Measurements from ENCODE around the gene NINJ2.
"Not testable (repeated sequence)": the region's sequence is repeated elsewhere in the genome, so short reads cannot be mapped to it uniquely, and the experiment has no call there.

The NINJ2 gene

DNA sequence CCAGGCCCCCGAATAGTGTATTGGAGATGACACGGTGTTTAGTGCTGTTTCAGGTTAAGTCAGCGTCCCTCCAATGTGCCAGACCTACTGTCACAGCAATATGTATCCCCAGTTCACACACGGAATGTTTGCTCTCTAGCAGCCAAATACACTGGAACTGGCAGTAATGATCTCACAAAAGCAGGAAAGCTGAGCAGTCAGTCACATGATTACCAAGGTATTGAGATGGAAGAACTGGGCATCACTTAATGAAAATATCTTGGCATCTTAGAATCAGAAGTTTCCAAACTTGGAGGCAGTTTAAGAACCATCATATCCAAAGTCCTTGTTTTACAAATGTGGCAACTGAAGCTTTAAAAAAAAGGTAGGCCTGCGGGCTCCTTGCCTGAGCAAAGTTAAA lies 23.3 kb downstream of the NINJ2 start:
- DNase-seq: no peak

DNA sequence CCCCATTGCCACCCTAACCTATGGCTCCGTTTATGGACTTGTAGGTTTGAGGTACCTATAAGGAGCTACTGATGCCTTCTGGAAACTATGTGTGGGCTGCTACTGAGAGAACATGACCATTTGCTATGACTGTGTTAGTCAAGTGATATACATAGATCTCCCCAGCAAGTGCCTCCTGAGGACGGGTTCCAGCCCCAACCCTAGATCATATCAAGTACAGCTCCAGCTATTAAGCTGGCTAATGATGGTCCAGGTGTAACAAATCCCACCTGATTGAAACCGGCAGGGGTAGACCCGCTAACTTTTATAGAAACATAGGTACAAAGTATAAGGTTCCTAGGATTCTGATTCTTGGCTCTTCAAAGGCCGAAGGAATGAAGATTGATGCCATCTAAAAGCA lies 23.7 kb downstream of the NINJ2 start:
- no peak for DNase-seq

DNA sequence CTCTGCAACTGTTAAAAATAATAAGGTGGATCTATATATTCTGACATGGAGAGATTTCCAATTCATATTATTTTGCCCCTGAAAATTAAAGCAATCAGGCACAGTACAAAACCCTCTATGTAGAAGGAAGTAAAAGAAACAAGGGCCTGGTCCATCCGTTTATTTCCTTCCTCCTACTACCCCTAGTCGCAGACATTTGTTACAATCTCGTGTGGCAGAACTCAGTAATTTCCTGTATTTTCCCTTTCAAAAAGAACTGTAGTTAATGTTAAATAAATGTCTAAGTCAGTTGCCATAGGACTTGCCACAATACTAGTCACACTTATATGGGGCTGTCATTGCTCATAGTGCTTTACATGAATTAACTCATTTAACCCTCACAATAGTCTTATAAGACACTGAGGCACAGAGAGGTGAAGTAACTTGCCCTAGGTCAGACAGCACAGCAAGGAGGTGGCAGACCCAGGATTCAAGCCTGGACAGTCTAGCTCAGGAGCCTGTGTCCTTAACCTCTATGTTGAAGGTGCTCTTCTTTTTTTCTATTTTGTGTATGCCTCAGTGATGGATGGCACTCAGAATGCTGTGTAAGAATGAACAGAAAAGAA lies 24.2 kb downstream of the NINJ2 start:
- no peak for DNase-seq

DNA sequence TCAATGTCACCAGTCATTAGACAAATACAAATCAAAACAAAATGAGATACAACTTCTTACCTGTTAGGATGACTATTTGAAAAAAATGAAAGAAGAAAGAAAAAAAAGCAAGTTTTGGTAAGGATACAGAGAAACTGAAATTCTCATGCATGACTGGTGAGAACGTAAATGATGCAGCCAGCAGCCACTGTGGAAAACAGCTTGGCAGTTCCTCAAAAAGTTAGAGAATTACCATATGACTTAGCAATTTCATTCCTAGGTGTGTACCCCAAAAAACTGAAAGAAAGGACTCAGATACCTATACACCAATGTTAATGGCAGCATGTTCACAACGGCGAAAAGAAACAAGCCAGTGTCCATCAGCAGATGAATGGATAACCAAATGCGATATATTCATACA lies 26.6 kb downstream of the NINJ2 start:
- no peak for DNase-seq

DNA sequence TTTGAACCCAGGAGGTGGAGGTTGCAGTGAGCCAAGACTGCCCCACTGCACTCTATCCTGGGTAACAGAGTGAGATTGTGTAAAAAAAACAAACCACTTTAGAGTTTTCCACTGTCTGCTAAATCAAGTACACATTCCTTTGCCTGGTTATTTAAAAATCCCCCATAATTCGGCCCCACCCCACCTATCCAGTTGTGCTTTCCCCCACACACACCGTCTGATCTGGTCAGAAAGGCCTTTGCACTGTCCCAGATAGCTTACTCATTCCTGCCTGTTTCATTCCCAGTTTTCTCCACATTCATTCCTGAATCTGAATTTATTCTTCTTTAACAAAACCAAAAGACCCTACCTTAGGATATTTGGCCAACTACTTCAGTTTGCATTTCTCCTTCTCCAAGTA lies 29.5 kb downstream of the NINJ2 start:
- no peak for DNase-seq

DNA sequence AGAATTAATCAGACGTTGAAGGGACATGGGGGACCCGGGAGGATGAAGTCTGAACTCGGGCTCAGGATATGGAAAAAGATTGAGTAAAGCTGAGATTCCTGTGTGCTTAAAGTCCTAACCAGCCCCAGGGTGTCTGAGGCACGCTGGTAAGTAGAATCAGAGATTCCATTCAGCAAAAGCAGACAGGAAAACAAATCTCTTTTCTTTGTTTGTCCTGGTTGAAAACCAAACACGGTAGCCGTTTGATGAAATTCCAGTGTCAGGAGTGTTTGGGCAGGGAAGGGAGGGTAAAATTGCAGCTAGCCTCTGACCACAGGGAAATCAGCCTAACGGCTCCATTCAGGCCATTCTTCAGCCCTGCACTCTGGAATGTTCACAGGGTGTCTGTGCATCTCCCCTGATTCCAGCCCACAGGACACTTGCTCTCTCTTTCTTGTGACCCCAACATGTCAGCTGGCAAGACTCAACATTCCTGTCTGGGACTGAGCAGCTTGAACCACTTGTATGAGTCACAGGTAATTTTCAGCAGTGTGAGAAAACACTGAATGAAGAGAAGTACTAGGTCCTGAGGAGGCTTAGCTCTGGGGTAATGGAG lies 31.0 kb downstream of the NINJ2 start:
- DNase-seq: no peak

DNA sequence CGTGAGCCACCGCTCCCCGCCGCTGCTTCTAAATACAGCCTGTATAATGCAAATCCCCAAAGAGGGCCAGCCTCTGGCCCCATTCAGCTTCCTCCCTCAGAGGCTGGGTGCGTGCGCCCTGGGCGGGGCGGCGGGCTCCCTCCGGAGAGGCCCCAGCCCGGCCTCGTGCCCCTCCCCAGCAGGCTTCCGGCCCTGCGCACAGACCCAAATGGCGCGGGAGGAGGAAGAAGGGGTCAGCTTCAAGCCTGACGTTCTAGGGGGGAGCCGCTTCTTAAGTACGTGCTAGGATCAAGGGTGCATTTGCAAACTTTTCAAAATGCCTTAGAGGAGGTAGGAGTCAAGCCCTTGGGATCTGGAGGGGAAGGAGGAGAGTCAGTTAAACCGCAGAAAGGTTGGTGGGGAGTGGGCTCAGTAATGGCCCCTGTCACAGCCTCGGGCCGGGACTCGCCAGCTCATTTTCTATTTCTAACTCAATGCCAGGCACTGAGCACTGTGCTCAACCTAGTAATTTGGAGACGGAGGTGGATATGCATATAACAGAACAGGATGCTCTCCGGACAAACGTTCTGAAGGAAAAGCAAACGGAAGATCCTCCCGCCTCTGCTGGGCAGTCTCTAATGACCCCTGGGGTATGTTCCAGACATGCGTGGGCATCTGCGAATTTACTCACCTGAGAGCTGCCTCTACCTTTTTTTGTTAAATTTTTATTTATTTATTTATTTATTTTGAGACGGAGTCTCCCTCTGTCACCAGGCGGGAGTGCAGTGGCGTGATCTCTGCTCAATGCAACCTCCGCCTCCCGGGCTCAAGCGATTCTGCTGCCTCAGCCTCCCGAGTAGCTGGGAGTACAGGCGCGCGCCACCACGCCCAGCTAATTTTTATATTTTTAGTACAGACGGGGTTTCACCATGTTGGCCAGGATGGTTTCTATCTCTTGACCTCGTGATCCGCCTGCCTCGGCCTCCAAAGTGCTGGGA lies 32.3 kb downstream of the NINJ2 start:
- DNase-seq: no peak

DNA sequence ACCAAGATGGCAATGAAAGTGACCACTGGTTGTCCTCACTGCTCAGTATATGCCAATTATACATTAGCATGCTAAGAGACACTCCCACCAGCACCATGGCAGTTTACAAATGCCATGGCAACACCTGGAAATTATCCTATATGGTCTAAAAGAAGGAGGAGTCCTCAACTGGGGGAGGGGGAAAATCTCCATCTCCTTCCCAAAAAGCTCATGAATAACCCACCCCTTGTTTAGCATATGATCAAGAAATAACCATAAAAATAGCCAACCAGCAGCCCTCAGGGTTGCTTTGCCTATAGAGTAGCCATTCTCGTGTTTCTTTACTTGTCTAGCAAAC lies 34.5 kb downstream of the NINJ2 start:
- DNase-seq: not testable (repeated sequence)

DNA sequence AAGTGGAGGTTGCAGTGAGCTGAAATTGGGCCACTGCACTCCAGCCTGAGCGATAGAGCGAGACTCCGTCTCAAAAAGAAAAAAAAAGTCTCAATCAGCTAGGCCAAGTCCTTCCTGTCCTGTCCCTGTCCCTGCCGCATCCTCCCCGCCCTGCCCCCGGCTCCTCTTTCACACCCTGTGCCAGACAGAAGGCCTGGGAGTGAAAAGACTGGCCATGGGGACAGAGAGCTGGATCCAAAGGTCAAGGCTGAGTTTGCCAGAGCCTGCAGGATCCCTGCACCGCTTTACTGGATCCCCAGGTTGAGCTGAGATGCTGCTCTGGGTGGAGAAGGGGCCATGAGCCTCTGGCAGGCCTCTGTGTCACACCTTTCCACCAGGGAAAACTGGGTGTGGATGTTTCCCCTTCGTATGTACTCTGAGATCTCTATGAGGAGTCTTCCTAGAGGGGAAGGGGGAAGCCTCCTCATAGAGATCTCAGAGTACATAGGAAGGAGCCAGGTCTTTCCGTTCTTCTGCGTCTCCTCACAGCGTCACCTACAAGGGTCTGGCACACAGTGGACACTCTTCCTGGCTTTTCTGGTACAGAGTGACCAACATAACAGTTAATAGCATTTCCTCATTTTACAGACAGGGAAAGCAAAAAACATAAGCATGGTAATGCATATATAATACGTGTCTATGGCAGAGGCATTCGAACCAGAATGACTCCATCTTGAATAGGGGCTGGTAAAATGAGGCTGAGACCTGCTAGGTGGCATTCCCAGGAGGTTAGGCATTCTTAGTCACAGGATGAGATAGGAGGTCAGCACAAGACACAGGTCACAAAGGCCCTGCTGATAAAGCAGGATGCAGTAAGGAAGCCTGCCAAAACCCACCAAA lies 35.1 kb downstream of the NINJ2 start:
- no peak for DNase-seq

DNA sequence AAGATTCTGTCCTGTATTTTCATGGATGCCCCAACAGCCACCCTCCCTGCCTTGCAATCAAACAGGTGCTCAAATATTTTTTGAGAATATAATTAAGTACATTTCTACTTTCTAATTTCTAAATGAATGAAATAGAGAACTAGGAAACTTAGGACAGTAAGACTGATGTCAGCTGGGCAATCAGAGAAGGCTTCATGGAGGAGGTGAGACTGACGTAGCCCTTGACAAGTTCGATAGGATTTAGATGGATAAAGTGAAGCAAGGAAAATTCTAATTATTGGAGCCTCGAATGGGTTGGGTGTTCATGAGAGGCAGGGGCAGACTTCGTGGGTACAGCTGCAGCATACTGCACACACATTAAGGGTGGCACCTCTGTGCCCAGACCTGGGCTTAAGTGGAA lies 36.0 kb downstream of the NINJ2 start:
- no peak for DNase-seq

DNA sequence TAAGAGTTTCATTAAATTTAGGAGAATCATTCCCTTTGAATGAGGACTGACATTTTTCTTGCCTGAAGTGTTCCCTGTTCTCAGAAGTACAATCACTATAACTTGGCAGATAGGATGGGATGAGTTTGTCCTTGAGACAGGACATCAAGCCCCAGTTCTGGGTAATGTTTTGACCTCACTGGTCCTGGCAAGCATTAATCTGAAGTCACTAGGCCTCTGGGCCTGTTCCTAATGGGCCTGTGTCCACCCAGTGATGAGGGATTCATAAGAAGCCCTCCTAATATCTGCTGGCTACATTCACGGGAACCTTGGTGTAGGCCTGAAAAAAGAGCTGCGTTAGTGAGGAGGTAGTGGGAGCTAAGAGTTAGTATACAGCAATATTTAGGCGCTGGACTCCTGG lies 37.2 kb downstream of the NINJ2 start:
- DNase-seq: no peak

DNA sequence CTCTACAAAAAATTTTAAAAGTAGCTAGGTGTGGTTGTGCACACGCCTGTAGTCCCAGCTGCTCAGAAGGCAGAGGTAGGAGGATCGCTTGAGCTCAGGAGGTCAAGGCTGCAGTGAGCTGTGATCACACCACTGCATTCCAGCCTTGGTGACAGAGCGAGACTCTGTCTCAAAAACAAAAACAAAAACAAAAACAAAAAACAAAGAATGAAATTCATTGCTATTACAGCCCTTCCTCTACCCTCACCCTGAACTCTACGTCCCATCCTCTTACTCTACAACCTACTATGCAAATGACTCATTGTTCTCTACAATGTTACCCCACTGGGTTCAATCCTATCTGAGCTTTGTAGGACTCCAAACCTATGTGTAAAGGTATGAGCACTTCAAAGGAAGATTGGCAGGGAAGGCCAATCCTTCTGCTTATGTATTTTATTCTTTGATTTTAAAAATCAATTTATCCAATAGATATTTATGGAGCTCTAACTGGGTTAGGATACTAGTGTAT lies 39.3 kb downstream of the NINJ2 start:
- no peak for DNase-seq

DNA sequence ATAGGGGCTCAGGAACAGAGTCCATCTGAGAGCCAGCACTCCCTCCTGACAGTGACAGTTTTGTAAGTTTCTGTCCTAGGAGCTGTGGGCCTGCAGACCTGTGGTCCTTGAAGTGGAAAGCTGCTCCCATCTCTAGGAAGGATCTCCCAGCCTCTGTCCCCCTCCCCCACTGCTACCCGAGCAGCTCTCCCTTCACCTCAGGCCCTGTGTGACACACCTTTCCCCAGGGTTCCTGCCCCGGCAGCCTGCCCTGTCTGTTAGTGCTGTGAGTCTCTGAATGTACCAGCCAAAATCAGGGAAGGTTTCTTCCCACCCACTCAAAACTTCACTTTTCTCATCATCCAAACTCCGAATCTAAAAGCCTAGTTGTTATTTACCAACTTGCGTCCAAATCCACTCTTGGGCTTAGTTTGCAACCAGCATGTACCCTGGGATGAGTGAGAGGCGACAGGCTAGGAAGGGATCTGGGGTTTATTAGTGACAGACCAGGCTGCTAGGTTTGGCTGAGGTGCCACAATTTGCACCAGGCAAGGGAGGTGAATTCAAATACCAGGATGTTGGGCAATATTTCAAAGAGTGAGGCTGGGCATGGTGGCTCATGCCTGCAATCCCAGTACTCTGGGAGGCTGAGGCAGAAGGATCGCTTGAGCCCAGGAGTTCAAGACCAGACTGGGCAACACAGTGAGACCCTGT lies 39.9 kb downstream of the NINJ2 start:
- no peak for DNase-seq

DNA sequence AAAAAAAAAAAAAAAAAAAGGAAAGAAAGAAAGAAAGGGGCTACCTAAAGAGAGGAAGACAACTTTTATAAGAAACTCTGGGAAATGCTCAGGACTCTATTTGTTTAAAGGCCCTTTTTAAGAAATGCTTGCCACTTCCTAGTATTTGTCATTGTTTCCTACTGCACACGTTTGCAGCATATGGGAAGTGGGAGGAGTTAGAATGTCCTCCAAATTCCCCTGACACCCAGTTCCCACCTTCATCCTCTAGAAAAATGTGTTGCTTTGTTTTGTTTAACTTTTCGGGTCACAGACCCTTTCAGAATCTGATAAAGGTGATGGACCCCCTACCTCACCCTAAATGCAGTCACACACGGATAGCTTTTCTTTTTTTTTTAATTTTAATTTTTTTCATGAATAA lies 40.8 kb downstream of the NINJ2 start:
- DNase-seq: no peak

DNA sequence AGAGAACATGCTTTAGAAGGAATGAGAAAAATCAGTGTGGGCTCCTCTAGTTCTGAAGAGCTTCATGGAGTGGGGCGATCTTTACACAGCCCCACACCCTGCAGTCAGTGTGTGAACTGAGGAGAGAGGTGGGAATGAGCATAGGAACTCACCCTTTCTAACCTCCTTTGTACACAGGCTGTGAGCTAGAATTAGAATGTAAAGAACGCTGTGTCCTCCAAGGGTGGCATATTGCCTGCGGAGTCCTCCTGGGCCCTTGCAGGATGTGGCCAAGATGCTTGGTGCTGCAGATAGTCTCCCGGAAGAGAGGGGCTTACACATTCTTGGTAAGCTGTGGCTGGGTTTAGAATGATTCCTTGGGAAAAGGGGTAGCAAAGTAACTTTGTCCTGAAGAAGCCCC lies 43.9 kb downstream of the NINJ2 start:
- DNase-seq: no peak

DNA sequence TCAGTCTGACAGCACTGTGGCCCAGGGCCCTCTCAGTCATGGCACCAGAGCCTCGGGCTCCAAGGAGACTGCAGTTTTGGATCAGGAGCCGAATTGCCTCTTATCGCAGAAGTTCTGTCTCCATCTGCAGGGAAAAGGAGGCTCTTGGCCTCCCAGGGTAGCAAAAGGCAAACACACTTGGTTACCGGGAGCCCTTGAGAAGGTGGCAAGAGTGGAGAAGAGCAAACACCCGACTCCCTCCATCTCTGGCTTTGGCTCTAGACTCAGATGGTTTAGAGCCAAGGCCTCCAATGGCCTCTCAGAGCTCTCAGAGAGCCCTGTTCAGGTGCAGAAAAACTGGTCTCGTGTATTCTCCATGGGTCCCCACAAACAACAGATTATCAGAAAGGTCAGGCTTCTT lies 44.6 kb downstream of the NINJ2 start:
- no peak for DNase-seq

DNA sequence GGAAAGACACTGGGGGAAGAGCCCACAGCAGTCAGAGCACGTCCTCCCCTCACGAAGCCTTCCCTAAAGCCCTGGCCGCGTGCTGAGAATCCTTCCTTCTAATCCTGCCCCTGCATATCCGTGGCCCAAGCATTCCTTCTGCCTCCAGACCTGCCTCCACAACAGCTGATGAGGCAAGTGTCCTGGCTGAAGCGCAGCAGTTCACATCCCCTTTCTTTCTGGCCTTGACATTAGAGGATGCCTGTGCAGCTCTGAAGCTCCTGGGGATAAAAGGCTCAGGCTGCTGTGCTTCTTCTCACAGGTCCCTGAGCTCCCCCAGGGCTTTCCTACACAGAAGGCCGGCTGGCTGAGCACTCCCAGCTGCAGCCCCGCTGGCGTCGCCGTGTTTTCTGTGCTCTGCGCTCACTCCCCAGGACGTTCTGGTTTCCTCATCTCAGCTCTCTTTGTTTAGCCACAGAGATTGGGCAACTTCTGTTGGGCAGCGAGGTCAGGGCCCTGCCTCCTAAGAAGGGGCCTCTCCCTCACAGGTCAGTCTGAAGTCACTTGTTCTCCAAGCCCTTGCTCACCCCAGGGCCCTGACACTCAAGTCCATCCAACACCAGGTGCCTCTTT lies 45.8 kb downstream of the NINJ2 start:
- no peak for DNase-seq

DNA sequence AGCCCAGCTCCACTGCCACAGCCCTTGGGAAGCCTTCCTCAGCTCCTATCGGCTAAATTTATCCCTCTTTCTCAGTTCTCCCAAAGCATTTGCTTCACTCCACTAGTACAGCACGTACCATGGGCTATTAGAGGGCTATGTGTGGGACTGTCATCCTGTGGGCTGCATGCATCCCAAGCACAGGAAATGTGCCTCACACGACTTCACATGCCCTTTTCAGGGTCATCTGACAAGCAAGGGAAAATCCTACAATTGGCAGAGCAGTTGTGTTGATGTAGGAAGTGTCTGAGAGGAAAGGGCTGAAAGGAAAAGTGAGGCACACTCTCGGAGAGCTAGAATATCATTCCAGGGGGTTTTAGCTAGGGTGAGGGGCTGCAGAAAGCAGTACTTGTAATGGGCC lies 47.6 kb downstream of the NINJ2 start:
- DNase-seq: no peak

DNA sequence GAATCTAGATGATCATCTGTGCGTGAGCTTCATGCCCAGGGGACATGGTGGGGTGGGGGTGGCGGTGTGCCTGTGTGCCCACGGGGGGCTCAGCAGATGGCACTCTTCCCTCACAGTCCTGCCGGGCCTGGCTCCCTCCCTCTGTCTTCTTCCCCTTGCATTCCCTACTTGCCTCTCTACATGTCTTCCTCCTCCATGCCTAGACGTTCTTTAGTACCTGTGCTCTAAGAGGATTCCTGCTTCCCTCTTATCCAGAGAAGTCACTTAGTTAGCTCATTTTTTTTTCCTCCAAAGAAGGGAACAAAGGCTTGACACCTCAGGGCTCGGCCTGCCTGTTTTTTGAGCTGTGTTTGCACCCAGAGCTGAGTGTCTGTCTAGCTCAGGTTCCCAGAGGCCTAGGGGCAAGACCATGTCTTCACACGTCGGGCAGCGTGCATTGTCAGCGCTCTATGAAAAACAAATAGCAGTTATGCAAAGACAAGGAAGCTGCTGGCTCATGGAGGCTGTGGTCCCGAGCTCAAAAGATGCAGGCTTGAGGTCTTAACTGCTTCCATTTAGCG lies 48.8 kb downstream of the NINJ2 start:
- DNase-seq: no peak

DNA sequence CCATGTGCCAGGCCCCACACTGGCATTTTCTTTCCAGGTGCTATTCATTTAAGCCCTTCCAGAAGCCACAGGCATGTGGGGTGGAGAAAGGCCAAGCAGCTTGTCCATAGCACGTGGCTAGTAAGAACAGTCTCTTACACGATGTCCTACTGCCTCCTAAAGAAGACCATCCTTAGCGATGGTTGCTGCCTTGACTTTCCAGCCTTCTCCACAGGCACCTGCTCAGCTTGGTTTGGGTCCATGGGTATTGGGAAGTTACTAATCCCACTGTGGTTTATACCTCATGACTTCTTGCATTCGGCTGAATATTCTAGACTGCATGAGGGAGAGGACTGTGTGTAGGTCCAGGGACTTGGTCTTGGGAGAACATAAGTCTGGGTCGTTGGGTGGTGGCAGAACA lies 49.2 kb downstream of the NINJ2 start:
- no peak for DNase-seq

DNA sequence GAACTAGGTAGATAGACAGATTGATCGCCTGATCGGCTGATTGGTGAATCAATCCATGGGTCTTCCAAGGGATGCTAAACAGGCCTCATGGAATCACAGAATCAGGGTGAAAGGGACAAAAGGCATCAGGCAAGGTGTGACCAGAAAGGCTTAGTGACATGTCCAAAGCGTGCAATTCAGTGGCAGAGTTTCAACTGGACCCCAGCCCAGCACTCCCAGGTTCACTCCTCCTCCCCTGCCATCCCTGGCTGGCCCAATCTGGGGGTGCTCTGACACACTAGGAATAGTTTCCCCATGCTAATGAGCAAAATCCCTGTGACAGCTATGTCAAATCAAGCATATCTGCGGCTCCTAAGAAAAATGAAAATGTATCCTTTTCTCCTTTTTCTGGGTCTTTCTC lies 50.4 kb downstream of the NINJ2 start:
- no peak for DNase-seq

DNA sequence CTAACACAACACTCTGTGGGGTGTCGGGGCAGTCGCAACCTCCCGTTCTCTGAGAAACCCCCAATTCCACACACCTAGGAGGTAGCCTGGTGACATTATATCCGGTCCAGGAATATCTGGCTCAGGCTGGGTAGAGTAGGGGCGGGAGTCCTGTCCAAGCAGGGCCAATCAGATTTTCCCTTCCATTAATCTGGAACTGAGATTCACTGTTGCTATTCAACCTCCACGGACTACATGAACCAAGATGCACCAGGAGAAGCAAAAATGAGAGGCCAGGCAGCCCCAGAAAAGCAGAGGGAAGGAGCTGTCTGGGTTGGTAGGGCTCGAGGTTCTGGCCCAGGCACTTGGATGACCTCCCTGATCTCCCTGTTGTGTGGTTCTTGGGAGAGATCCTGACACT lies 51.0 kb downstream of the NINJ2 start:
- no peak for DNase-seq

All from DMS 273 treated with DMSO at 0.1 percent for 48 hours (cell line).